Type B pancreatic cell (in vitro differentiated cells): Measurements from ENCODE around the gene TSPYL4. TPM values are rescaled to one million over a fixed set of nuclear protein-coding genes. Genes with fewer than 3 reads are reported as not detected.

Source experiments
- DNase-seq: peaks from one replicate; pipeline ENCODE4 v3.0.0; 2021; ENCODE audit warnings: mixed read lengths; ENCODE audit not compliant: unreplicated experiment; ENCODE audit errors: extremely low spot score
- H3K27ac Mint-ChIP-seq: 2 replicates; pipeline ENCODE4 v1.8.0; 2021; ENCODE audit warnings: mild to moderate bottlenecking, mixed read lengths
- H3K27me3 Mint-ChIP-seq: 2 replicates; pipeline ENCODE4 v1.8.0; 2021; ENCODE audit warnings: mixed read lengths
- H3K36me3 Mint-ChIP-seq: 2 replicates; pipeline ENCODE4 v1.8.0; 2021; ENCODE audit warnings: mixed read lengths
- H3K4me1 Mint-ChIP-seq: one replicate; pipeline ENCODE4 v1.8.0; 2021; ENCODE audit warnings: mixed read lengths; ENCODE audit not compliant: unreplicated experiment
- H3K4me3 Mint-ChIP-seq: 2 replicates; pipeline ENCODE4 v1.8.0; 2021; ENCODE audit warnings: mild to moderate bottlenecking, mixed read lengths
- H3K9me3 Mint-ChIP-seq: 2 replicates; pipeline ENCODE4 v1.8.0; 2021; ENCODE audit warnings: mixed read lengths
- total RNA-seq: library from RNA; stranded (reverse); gene quantifications from 2 replicates; pipeline ENCODE4 v1.2.1, GENCODE V29; 2021; ENCODE audit warnings: low replicate concordance
- TF ChIP-seq, protein P1 (sequence below): fragments of 200-600 bp; sonication (generic); conservative IDR thresholded peaks from 2 replicates; pipeline ENCODE4 v1.5.0; 2021; ENCODE audit warnings: antibody characterized with exemption, mild to moderate bottlenecking

The TSPYL4 gene
- total RNA-seq, 1 donor from 2014 or later, result 46.7 TPM

DNA sequence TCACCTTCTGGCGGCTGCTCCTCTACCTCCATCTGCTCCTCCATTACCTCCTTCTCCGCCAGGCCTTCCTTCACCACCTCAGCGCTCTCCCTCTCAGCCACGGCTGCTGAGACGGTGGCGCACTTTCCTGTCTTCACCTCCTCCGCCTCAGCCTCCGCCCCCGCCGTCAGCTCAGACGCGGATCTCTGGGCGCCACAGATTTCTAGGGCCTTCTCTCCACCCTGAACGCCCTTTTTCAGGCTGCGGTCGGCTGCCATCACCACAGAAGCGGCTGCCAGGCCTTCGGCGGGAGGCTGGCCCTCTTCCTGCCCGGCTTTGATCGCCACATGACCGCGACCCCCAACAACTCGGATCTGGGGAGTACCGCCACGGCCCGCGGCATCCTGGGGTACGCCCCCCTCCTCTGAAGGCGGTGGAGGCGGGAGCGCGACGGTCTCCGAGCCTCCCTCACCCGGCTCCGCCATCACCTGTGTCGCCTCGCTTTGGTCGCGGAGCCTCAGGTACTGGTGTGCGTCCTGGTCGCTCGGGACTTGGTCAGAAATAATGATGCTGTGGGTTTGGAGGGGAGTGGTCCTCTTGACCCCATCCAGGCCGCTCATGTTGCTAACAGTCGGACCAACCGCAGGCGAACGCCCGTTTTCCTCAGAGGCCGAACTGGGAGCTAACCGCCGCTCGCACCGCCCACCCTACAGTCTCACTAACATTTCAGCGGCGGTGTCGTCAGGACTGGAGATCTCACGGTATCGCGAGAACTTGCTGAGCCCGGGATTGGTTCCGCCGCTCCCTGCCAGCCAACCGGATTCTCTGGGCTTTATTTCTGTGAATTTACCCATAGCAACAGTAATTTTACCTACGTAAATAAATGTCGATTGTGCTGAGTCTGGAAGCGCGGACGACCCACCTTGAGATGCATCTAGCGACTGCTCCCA is 25.6 kb upstream of the TSPYL4 start, which contains the start of gene TSPYL1:
TSS of gene TSPYL1 (minus strand) at position 699 of the 929 bp plus-strand sequence. CDS start at position 599, 100 bp downstream.
- Mint-ChIP-seq H3K9me3 (no peaks in the 10 kb centered on the region), H3K4me1 (peaks cover 51% of the 10 kb centered on the region), H3K27me3 (no peaks in the 10 kb centered on the region), H3K27ac (peak within 1 kb of the TSS; percentile 100), H3K4me3 (peak within 1 kb of the TSS; percentile 99), H3K36me3 (peaks cover 28% of the 10 kb centered on the region)
- TF ChIP-seq, protein P1, sequence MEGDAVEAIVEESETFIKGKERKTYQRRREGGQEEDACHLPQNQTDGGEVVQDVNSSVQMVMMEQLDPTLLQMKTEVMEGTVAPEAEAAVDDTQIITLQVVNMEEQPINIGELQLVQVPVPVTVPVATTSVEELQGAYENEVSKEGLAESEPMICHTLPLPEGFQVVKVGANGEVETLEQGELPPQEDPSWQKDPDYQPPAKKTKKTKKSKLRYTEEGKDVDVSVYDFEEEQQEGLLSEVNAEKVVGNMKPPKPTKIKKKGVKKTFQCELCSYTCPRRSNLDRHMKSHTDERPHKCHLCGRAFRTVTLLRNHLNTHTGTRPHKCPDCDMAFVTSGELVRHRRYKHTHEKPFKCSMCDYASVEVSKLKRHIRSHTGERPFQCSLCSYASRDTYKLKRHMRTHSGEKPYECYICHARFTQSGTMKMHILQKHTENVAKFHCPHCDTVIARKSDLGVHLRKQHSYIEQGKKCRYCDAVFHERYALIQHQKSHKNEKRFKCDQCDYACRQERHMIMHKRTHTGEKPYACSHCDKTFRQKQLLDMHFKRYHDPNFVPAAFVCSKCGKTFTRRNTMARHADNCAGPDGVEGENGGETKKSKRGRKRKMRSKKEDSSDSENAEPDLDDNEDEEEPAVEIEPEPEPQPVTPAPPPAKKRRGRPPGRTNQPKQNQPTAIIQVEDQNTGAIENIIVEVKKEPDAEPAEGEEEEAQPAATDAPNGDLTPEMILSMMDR, result no peak
- DNase-seq, result peak; percentile 95

DNA sequence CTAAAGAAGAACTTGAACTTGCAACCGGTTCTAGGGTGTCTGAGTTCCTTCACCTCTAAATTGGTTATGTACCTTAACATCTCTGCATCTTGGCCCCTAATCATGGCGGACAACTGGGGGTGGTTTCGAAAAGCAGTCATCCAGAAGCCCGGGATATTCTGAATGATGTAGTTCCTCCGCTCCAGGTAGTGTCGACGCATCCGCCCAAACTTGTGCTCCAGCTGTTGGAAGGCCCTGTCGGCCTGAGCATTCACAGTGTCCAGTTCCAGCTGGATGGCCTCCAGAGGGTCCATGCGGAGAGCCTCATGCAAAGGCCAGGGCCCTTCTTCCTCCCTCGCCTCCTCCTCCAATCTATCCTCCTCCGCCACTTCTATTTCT is 25.0 kb upstream of the TSPYL4 start:
- DNase-seq, result no peak
- no peaks in the 10 kb centered on the region for H3K27me3 Mint-ChIP-seq

DNA sequence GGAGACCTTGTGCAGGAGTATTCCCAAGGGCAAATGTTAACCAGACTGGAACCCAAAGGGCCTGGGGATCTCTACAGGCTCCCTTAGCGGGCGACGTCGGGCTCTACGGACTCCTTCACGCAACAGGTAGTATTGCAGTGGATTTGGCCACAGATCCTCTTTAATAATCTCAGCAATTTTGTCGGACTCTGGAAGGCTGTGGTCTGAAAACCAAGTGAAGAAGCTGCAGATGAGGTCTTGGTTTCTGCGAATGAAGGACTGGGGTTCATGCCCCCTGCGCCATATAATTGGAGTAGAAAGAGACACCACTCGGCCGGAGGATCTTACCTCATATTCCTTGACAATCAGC is 24.6 kb upstream of the TSPYL4 start:
- DNase-seq, result no peak
- Mint-ChIP-seq H3K27ac (peak overlapping the region; percentile 100), H3K4me1 (peaks cover 51% of the 10 kb centered on the region), H3K36me3 (peaks cover 30% of the 10 kb centered on the region), H3K27me3 (no peaks in the 10 kb centered on the region), H3K9me3 (no peaks in the 10 kb centered on the region), H3K4me3 (peak overlapping the region; percentile 99)
- TF ChIP-seq, protein P1, result no peak

More for the DNA sequence above, 25.0 kb upstream of the TSPYL4 start:
- Mint-ChIP-seq H3K9me3 (no peaks in the 10 kb centered on the region), H3K27ac (peak overlapping the region; percentile 100), H3K4me3 (peak overlapping the region; percentile 99), H3K4me1 (peaks cover 51% of the 10 kb centered on the region), H3K36me3 (peaks cover 28% of the 10 kb centered on the region)
- TF ChIP-seq, protein P1, result no peak

DNA sequence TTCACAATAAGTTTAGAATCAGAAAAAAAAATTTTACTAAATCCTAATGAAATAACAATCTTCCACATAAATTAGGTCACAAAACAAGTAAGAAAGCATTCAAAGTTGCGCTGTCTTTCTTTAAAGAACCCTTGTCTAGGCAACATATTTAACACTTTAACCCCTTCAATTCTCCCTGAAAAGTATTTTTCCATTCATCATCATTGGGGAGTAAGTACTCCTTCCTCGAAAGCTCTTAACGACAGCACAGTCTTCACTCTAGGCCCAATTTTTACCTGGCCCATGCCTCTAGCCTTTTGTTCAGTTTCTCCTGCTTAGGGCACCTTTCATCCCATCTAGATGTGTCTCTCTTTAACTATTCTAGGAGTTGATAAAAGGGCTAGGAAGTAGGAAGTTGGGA is 23.2 kb upstream of the TSPYL4 start:
- Mint-ChIP-seq H3K4me1 (peaks cover 41% of the 10 kb centered on the region), H3K4me3 (peak overlapping the region; percentile 99), H3K9me3 (no peaks in the 10 kb centered on the region), H3K27ac (peak overlapping the region; percentile 74), H3K36me3 (peaks cover 35% of the 10 kb centered on the region), H3K27me3 (no peaks in the 10 kb centered on the region)
- no peak for DNase-seq
- TF ChIP-seq, protein P1, result no peak

DNA sequence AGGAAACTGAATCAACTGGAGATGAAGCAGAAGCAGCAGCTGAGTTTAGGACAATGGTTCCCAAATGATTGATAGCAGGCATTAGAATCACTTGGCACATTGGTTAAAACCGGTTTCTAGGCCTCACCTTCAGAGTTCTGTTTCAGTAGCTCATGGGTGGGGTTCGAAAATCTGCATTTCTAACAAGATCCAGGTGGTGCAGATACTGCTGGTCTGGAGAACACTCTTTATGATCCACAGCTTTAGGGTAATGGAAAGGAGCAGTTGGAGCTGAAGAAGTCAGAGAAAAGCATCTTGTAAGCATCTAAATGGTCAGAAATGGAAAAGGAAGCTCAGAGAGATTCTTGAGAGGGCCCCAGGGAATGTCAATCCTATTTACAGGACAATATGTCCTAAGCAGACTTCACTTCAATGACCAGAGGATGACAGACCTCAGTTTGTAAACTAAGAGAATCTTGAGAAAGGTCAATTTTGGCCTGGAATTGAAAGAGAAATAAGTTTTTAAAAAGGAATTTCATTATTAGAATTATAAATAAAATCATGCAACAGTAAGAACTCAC is 17.4 kb upstream of the TSPYL4 start:
- peak overlapping the region; percentile 57 for H3K27ac Mint-ChIP-seq

More for the DNA sequence above, 17.4 kb upstream of the TSPYL4 start:
- Mint-ChIP-seq H3K4me3 (peak overlapping the region; percentile 35), H3K4me1 (peaks cover 16% of the 10 kb centered on the region), H3K36me3 (peaks cover 16% of the 10 kb centered on the region), H3K27me3 (no peaks in the 10 kb centered on the region), H3K9me3 (no peaks in the 10 kb centered on the region)
- DNase-seq, result no peak
- TF ChIP-seq, protein P1, result no peak
